ENCODE results near the gene NPIPB2.

Gene NPIPB2

GRCh38 chr16:11901091-11901490, 40.8 kb downstream of the NPIPB2 start:
- DNase-seq (ENCODE audit: low read depth), result peak; percentile 38

DNA sequence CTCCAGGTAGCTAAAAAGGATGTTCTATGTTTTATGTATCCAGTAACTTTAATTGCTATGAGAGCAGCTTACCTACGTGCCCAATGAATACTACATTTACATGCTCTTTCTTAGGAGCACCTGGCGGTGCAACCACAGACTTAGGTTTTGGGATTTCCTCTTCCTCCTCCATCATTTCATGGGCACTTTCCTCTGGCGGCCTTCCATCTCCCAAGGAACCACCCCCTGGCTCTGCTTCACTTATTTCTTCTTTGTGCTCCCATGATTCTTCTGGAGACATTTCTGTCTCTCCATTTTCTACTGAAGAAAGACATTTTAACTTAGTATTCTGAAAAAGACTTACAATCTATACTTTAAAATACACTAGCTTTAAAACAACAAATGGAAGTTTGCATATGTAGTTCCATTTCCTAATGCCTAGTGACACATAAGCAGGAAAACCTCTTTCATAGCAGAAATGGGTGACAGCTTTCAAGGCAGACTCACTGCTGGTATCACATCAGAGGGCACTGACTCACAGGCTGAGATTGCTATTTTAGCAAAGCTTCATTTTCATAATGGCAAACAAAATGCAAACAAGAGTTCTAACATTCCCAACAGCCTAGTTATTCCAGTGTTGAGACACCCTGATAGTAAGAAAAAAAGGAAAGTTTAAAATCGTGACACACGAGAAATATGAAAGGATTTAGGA, 45.2 kb downstream of the NPIPB2 start:
- DNase-seq (ENCODE audit: low read depth), result peak; percentile 85

DNA sequence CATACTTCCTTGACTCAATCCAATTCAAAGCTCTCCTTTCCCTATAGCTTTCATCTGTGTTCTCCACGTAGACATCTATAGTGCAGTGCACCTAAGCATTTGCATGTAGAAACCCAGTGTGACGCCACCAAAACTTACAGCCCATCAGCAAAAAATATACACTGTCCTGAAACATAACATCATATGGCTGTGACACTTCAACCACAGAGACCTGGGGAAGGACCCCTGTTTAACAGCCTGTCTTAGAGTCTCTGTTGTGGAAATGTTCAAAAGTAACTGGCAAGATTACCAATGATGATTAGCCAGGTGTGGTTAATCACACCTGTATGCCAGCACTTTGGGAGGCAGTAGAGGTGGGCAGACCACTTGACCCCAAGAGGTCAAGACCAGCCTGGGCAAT, 48.3 kb downstream of the NPIPB2 start:
- DNase-seq (ENCODE audit: low read depth), result no peak

DNA sequence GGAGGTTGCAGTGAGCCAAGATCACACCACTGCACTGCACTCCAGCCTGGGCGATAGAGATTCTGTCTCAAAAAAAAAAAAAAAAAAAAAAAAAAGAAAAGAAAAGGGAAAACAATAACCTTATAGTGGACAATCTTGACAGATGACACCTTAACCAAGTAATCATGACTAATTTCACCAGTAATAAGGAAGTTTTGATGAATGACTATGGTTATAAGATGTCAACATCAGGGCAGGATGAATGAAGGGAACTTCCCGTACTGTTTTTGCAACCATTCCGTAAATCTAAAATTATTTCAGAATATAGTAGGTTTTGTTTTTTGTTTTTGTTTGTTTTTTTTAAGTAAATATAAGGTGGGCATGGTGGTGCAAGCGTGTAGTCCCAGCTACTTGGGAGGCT, 49.1 kb downstream of the NPIPB2 start:
- no peak for DNase-seq (ENCODE audit: low read depth)

- no peak for DNase-seq (ENCODE audit: low read depth)
These were observed 51.4 kb downstream of the NPIPB2 start for GRCh38 chr16:11890231-11890965.

DNA sequence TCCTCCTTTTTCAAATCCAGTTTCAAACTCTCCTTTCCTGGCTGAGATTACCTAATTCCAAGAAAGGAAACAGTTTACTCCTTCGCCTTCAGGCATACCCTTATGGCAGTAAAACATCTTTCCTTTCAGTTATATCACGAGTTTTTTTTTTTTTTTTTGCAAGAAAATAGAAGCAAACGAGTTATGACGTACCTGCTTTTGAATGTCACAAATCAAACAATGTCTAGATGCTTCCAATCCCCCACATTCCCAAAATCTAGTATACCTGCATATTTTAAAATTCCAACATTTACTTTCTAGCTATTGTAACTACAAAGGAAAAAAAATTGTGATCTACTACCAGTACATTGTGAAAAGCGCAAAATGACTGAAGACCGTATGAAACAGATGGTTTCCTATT, 55.0 kb downstream of the NPIPB2 start:
- no peak for DNase-seq (ENCODE audit: low read depth)

GRCh38 chr16:11884035-11884434, 57.8 kb downstream of the NPIPB2 start:
- no peak for DNase-seq (ENCODE audit: low read depth)

- DNase-seq (ENCODE audit: low read depth), result no peak
These were observed 61.8 kb downstream of the NPIPB2 start for GRCh38 chr16:11880007-11880406.

- DNase-seq (ENCODE audit: low read depth), result peak; percentile 35
These were observed 64.5 kb downstream of the NPIPB2 start for GRCh38 chr16:11877374-11877773.

Data from EH (cell line).